AML-193 (cell line): ENCODE measurements around the gene CCDC91.

Source experiments
- DNase-seq, 2 experiments: peaks; one replicate each; lab custom pipeline; 2025; lab: John Stamatoyannopoulos, UW

Gene CCDC91

DNA sequence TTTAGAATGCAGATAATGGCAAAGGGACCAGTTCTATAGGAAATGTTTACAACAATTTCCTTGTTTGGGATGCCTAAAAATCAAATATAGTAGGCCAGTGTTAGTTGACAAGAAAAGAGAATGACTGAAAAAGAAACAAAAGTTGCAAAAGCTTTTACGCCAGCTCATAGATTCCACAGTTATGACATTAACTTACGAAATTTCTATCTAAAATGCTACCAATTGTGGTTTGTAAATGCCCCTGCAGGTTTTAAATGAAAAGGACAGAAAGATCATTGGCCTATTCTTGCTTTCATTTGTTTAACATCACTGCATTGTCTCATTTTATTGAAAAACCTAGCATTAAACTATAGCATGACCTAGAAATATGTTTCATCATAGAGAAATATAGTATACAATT lies 345.8 kb downstream of the CCDC91 start:
- peak; percentile 65 to 72 for DNase-seq

DNA sequence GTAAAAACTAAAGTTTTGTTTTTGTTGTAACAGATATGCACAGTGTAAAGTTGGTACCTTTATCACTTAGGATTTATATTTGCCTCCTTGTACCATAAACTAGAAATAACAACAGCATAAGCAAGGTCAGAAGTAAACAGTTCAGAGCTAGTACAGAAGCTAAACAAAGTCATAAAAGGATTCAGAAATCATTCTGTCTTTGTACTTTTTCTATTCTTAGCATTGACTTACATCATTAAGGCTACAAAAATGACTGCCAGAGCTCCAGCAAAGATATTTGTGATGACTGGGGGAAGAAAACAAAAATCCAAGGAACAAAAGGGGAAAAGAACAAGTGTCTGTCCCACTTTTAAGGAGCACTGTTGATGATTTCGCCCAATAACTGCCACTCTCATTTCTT lies 347.2 kb downstream of the CCDC91 start:
- DNase-seq: no peak

DNA sequence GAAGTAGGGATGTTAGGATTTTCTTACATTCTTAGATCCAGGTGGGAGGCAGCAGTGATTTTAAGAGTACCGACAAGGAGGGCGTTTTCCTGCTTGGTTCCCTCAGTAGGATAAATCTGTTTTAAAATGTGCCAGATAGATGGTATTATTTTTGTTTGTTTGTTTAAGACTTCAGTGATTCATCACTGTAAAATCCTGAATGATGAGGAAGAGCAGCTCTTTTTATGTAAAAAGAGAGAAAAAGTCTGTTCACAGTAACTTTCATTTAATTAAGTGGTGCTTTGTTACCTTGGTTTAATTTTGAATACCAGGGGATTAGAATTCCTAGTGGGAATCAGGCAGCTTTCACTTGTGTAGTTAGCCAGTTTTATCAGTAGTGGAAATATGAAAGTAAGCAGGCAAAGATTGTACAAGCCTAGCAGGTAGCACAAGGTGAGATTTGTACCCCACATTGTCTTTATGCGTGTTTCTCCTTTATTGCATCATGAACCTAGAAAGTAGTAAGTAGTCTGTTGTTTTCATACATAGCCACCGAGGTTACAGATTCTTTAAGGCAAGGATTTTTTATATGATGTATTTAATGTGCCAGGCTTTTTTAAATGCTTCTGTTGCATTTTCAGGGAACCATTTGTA lies 349.6 kb downstream of the CCDC91 start:
- DNase-seq: no peak

DNA sequence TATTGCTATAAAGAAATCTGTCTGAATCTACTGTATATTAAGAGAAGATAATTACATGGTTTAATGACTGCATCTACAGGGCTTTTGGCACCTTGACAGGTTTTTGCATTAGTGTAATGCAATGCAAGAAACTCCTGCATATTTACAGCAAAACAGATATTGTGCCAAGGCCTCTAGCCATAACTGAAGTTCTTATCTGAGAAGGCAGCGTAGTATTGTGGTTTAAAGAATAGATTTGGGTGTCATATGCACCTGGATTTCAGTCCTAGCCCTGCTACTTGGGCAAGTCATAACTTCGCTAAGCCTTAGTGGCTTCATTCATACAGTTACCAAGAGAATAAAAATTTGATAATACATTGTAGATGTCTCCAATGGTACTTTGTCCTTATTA lies 350.1 kb downstream of the CCDC91 start:
- DNase-seq: no peak

DNA sequence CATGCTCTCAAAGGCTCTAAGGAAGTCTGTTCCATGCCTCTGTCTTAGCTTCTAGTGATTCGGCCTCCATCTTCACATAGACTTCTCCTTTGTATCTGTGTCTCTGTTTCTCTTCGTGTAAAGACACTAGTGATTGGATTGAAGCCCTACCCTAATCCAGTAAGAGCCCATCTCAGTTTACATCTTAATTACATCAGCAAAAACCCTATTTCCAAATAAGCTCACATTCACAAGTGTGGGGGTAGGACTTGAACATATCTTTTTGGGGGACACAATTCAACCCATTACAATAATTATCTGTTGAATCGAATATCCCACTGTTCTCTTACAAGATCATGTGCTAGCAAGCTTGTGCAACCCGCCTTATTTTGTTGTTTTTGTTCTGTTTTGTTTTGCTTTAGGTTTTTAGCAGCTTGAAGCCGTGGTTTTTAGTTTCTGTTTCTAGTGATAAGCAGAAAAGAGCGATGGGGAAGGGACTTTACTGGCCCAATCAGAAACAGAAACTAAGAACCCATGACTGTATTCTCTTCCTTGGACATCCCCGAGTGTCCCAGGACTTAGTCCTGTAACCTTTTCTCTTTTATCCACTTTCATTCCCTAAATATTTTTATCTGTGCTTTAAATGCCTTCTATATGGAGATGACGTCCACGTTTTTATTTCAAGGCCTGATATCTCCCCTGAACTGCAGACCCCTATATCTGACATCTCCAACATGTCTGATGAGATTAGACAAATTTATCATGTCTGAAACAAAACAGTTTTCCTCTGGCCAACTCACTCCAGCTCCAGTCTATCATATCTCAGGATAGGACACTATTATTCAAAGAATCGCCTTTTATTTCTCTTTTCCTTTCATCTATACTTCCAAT lies 353.0 kb downstream of the CCDC91 start:
- DNase-seq: no peak

DNA sequence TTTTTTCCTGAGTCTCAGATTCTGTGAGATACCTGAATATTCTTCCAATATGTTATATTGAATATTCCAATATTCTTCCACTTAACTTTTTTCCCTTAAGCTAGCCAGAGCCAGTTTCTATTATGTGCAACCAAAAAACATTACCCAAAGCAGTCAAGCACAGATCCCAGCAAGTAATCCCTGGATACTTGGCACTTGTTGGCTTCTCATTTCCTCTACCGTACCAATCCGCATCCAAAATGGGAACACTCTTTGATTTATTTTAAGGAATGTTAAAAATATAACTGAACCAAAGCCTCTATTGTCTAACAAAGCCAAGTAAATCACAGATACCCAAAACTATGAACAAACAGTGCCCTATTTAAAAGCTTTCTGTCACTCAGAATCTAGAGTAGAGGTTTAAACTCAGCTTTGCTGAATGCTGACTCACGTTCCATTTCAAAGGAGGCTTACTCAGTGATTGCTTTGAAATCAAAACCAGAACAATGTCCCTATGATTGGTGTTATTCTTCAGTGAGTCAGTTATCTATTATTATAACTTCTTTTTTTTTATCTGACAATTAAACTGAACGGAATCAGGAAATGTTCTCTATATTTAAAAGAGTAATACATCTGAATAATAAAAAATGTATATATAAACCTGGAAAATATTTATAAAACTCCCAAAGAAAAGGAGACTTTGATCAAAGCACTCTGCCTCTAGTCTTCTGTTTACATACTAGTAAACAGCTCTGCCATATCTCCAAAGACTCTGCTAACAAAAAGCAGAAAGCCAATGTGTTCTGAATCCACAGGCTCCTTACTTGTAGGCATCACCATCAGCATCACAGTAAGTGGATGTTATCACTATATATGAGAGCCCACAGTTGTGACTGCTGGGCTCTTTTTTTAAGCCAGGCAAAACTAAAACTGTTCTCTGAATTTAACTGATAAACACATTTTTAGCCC lies 360.8 kb downstream of the CCDC91 start:
- no peak for DNase-seq

DNA sequence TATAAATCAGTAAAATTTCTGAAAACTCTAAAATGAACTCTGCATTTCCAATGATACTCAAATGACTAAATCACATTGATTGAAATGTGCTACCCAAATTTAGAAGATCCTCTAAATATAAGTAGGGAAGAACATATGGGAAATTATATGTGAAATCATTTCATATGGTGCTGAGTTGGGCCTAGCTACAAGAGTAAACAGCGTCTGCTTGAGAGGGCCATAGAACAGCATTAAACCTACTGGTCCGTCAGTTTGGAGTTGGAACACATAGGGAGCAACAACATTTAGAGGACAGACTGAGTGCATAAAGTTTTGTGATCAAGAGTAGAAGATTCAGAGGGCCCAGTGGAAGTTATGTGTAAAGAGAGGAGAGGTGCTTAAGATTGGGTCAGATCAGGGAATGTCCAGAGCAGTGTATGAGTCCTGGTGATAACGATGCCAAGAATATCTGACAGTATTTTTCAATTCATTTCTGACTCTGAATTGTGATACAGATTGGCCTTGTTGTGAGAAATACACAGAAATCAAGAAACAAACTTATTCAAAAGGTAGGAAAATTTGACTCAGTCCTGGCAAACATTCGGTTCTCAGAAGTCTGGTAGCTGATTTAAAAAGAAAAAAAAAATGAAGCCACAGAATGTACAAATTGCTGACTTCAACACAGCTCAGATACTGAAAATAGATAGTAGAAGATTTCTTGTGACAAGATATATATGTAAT lies 362.2 kb downstream of the CCDC91 start:
- no peak for DNase-seq

DNA sequence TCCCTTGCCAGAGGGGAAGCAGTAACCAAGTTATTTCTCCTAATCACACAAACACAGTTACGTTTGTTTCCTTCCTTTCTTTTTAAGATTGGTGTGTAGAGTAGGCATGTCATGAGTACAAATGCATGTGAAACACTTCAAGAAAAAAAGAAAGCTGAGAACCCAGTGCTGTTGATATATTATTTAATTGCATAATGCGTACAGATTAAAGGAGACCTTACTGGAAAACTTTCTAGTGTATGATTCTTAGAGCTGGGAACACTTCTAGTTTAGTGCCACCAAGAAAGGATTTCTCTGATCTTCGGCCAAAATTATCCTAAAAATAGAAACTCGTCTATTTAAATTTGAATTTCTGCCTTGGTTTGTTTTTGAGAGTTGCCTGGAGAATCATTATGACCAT lies 365.5 kb downstream of the CCDC91 start:
- DNase-seq: no peak

DNA sequence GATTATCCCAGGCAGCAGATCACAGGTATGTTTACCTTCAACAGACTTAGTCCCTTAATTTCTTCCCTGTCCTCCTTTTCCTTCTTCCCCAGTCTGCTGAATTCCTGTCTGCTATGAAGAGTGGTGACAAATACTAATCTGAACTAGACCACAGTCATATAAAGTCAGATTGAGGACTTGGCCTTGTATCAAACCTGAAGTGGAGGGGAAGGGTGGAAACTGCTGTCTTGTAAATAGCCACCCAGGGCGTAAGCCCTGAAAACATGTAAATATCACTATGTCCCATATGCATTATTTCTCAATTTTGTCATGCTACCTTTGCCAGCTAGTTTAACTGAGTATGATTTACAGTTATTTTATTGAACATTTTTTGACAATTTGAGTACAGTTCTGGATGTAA lies 368.0 kb downstream of the CCDC91 start:
- no peak for DNase-seq

DNA sequence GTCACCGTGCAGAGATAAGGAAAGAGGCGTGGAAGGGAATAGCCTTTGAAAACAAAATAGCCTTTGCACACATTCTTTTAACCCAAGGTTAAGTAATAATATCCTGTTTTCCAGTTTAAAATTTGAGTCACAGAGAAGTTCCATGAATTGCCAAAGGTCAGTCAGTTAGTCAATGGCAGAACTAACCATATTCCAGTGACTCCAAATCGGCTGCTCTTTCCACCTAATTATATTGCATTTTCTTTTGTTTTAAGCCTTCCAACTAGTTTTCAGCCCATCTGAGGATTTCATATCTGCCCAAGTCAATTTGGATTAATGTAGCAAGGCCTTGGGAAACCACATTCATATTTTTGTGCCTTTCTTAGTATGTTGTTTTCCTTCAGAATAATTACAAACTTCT lies 373.0 kb downstream of the CCDC91 start:
- no peak for DNase-seq

DNA sequence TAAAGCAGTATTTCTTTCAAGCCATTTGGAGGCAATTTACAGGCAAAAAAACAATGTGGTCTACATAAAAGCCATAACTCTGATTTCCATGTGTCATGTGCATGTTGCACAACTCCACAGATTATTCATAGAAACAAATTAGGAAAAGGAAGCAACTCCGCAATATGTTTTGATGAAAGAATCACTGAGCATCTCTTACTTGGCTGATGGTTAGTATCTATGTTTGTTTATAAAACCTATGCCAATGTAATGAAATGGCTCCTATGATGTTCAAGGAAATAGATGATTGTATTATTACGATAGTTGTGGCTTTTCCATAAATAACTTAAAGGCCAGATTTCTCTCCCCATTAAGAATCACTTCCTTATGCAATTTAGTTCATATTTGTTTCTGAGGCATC lies 373.7 kb downstream of the CCDC91 start:
- DNase-seq: no peak

DNA sequence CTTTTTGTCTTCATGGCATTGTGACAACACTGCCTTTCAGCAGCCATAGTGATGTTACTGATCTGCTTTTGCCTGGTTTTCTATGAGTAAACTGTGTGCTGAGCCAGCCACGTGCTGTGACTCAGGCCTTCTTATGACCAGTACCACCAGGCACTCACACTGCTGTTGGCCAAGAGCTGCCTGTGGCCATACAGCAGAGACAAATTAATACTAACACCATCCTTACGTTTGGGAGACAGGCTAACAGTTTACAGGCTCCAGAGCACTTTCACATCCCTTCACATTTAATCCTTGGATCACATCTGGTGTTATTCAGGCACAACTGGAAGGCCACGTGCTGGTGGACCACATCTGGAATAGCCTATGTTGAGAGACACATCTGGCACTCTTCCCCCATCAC lies 377.9 kb downstream of the CCDC91 start:
- no peak for DNase-seq

DNA sequence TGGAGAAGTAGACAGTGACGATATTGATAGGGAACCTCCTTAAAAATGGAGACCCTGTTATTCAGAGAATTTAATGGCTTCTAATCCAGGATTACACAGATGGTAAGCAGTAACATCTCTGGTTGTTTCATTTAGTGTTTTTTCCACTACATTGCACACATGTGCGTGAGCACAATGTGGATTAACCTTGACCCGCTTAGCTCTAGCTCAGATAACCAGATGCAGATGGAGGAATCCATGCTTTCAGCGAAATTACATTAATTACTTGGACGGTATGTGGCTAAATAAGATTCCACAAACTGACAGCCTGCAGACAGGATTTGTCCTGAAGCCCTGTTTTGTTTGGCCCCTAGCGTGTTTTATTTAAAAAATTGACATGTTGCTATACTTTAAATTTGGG lies 378.4 kb downstream of the CCDC91 start:
- DNase-seq: no peak

DNA sequence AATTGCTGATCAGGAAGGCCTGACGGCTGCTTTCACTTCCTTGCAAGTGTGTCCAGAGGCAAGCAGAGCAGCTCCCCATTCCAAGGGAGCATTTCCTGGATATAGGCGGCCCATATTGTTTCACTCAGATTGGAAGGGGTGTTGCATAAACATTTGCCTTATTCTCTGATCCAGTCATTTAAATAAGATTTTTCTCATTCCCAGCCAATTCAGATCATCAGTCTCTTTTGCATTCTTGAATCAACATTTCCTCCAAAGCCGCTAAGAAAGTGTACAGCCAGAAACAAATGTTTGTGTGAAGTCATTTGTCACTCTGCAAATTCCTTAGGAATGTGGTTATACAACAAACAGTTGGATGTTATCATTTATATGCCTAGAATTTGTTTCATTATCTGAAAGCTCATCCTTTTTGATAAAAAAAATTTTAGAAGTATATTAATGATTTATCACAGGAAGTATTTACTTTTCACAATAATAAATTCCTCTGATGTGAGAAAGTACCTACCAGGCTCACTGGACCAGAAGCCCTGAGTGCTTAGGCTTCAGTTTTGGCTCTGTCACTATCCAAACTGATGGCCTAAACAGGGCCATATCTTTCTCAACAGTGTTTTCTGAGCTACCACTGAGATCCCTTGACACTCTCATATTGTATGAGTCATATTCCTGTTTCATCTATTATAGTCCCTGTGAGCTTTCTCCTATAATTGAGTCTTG lies 379.6 kb downstream of the CCDC91 start:
- DNase-seq: no peak

DNA sequence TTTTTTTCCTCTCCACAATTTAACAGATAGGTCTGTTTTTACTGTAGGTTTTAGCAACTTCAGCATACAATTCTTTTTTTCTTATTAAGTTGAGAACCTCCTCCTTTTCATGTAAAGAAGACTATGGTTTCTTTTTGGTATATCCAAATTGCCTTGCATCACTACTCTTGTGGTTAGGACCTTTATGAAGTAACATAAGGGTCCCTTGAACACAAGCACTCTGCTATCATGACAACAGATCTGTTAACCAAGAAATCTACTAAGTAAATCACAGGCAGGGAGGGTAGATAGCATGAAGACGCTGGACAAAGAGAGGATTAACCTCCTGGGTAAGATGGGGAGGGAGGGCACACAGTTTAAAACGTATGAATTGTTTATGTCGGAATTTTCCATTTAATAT lies 380.6 kb downstream of the CCDC91 start:
- DNase-seq: no peak

DNA sequence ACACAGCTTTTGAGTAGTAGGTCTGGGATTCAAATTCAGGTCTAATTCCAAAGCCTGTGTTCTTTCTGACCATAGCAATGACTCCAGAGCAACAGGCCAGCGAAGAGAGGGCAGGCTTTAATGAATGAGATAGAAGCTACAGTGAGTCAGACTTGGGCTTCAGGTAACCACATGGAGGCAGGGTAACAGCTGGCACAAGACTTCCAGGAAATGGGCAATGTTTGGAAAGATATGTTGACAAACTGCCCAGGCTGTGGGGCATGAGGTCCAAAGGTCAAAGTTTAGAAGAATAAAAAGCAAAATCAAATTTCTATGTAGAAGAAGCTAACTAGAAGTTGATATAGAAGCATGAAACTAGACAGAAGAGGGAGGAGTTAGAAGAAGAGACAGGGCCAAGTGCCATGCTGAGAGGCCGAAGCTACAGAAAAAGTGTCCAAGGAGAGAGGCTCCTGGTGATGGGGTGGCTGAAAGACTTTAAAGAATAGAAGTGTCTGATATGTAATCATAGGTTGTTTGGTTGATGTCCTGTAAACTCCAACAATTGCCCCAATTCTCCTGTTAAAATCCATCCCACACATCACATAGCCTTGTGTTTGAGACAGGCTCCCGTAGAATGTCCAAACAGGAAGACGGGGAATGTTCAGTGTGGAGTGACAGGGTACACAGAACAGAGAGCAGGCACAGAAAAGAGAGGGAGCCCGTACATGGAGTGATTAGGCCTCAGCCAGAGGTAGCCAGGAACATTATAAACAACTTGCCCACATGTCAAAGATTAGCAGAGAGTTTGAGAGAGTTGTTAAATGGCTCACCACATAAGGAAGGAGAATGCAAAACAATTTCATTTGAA lies 384.7 kb downstream of the CCDC91 start:
- DNase-seq: no peak

DNA sequence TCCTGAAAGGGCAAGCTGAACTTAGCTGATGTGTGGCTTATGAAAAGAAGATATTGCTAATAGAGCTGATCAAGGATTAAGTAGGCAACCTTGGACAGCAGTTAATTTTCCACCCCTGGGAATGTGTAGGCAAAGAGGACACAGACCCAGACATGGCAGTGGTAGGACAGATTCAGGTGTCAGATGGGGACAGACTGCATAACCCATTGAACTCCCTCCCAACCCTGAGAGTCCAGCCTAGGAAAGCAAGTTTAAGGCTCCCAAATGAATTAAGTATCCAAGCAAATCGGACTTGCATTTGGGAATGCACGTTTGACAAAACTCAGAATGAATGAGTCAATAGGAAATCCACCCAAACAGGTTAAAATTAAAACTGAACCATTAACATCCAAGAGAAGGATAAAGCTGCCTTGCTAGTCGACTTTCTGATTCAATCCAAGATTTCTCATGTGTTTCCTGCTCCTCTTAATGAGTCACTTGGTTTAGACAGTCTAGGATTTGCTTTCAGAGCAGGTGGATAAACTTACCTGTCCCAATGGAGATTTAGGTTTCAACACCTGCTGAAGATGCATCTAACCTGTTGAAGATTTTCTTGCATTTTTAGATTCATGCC lies 385.4 kb downstream of the CCDC91 start:
- DNase-seq: no peak

DNA sequence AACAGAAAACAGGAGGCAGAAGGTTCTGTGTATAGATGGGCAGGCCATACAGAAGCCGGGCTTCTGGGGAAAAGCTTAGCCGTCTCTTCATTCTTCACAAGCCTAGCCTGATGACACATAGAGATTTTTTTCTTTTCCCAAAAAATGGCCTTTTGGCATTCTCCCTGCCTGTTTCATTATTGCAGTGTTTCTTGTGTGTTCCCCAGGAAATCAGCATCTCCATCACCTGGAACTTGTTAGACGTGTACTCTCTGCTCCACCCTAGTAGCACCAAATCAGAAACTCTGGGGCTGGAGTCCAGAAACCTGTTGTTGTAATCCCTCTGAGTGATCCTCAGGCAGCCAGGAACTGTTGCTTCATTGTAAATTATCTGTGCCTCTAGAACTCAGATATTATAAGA lies 388.1 kb downstream of the CCDC91 start:
- DNase-seq: no peak

DNA sequence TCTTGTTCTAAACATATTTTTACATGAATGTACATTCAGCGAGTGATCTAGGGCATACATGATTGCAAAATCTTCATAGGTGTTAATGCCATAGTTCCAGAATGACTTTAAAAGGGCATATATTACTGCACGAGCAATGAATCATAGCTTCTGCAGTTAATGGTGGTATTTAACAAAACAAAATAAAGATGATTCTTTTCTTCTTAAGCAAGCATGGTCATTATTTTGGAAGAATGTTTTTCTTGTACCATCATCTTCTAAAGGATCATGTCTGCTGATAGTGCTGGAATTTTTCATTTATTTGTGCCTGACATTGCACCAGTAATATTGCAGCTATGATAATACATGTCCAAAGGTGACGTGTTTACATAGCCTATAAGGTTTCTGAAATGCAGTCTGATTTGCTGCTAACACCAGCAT lies 388.6 kb downstream of the CCDC91 start:
- DNase-seq: no peak
